Stimulated activated CD8-positive, alpha-beta memory T cell treated with anti-CD3 and anti-CD28 coated beads, Interleukin-15, amount 100 ng/mL, for 24 hours (primary cell): Measurements from ENCODE around the gene ABCC11.

ENCODE experiments used
- DNase-seq: peaks from one replicate; pipeline ENCODE4 v3.0.0-alpha.2; 2020; ENCODE audit warnings: low read depth

ABCC11 gene

DNA sequence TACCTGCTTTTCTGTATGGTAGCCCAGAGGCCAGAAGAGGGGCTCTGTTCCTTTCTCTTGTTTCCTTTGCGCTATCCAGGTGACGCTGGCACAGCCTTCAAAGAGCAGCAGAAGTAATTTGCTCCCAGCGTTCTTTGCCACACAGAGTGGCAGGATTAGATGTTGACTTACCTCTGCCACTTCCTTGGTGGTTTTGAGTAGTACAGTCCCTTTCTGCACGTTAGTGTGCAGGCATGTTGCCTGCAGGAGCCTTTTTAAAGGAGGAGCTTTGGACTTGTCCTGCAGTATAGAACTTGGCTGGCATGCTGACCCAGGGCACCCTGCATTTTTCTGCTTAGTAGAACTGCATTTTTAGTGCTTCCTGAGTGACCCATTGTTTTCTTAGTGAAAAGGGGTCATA is at the start of gene ABCC11:
TSS of gene ABCC11 (minus strand) at position 229 of the 400 bp plus-strand sequence. CDS start 15,618 bp downstream, outside the sequence.
- no peak for DNase-seq

- DNase-seq, result no peak
Measured at GRCh38 chr16:48295488-48296281, 48.3 kb upstream of the ABCC11 start.

DNA sequence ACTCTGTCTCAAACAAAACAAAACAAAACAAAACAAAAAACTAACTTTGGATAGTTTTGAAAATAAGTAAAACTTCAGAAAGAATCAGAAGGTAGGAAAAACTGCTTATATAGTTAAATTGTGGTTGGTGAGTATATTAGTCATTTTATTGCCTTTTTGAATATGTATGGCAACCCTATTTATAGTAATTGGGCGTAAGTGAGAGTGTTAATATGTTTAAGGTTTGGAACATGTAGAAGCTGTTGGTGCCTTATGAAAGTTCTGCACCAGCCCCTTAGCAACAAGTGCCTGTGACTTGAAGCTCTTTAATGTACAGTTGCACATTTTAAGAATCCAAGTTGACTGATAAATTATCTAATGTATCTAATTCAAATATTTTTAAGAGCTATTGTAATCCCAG is 47.4 kb upstream of the ABCC11 start:
- DNase-seq, result no peak

DNA sequence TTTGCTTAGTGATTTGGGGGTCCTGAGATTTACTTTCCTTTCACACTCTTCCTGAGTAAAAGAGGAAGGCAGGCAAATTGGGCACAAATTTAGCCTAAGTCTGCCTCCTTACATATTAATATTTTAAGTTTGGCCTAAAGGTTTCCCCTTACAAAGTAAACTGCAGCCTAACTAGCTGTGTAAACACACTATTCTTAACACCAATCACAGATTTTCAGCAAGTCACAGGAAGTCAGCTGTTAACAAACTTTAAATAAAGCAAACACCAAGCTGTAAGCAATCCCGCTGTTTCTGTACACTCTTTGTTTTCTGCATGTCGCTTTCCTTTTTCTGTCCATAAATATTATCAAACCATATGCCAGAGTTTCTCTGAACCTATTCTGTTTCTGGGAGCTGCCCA is 45.1 kb upstream of the ABCC11 start:
- DNase-seq, result no peak

- no peak for DNase-seq
Measured at GRCh38 chr16:48291754-48292153, 44.4 kb upstream of the ABCC11 start.

DNA sequence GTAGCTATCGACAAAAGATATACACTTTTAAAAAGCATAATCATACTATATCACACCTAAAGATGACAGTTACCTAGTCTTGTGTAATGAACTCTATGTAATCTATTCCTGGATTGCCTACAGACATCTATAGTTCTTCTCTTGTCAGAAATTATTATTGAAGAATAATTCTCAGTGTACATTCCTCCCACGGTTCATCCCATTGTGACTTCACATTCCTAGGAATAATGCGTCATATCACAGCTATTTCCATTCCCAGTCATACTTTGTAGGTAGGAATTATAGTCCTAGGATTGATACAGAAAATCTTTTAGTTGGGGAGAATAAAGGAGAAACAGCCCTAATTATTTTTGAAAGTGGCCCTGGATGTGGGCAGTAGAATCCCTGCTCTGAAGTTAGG is 44.0 kb upstream of the ABCC11 start:
- DNase-seq, result no peak

DNA sequence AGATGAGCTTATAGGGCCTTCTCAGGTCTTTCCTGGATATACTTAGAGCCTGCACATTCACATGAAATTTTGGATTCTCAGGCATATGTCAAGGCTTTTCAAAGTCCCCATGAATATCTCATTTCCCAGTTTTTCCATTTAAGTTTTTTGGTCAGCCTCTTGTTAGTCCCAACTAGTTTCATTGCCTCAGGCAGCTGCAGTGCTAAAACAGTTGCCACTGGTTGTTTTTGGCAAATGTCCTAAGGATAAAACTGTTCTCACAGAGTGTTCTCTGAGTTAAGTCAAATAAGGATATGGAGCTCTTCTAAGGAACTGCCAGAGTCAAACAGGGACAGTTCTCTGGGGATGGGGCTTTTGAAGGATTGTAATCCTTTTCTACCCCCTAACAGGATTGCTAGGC is 39.9 kb upstream of the ABCC11 start:
- no peak for DNase-seq

- no peak for DNase-seq
Measured at GRCh38 chr16:48284772-48285409, 37.6 kb upstream of the ABCC11 start.

- no peak for DNase-seq
Measured at GRCh38 chr16:48282636-48283263, 35.4 kb upstream of the ABCC11 start.

DNA sequence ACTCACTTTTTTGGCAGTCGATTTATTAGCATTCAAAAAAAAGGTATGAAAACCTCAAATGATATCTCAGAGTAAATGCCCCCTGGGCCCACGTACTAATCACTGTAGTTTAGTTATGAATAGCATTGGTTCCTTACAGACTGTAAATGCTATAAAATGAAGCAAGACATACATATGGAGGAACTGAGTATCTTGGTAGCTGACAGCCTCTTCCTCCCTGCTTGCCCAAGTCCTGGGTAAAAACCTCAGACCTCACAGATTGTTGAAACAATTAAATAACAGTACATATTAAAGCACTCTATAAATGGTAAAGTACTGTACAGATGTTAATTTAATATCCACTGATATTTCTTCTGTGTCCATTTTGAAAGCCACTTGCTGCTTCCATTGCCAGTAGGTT is 33.2 kb upstream of the ABCC11 start:
- no peak for DNase-seq

DNA sequence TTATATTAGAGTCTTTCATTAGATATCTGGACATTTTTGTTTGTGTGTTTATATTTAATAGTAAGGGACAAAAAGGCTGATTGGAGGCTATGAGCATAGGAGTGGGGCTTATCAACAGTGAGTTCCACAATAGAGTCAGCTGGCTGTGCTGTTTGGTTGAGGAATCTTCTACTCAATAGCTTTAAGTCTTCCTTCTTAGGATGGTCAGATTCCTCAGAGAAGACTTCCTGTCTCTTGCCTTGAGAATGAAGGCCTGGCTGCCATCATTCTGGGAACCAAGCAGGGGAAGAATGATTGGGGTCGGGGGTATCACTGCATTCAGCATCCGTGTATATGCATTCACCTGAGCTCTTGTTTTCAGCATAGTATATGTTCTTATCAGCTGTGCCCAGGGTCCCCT is 31.9 kb upstream of the ABCC11 start:
- no peak for DNase-seq

GRCh38 chr16:48277158-48277557 is 29.8 kb upstream of the ABCC11 start:
- DNase-seq, result no peak

GRCh38 chr16:48276102-48276501 is 28.8 kb upstream of the ABCC11 start:
- DNase-seq, result no peak

- no peak for DNase-seq
Measured at GRCh38 chr16:48274476-48274875, 27.1 kb upstream of the ABCC11 start.

- DNase-seq, result no peak
Measured at GRCh38 chr16:48272837-48273421, 25.6 kb upstream of the ABCC11 start.

DNA sequence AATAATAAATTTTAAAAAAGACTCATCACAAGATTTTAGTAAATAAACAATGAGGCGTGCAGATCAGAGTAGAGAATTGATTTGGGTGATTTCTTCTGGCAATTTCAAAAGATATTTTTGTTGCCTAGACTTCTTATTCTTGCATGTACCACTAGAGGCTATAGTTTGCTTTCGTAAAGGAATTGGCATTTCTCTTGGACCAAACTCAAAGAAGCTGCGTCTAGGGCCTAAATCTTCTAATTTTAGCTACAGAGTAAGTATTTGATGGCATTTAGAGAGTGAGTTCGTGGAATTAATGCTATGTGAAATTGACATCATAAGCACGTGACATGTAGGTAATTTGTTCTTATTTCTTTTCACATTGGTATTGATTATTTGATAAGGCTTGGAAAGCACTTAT is 24.4 kb upstream of the ABCC11 start:
- DNase-seq, result no peak

GRCh38 chr16:48269011-48269410 is 21.7 kb upstream of the ABCC11 start:
- DNase-seq, result no peak

- no peak for DNase-seq
Measured at GRCh38 chr16:48262631-48263030, 15.3 kb upstream of the ABCC11 start.

DNA sequence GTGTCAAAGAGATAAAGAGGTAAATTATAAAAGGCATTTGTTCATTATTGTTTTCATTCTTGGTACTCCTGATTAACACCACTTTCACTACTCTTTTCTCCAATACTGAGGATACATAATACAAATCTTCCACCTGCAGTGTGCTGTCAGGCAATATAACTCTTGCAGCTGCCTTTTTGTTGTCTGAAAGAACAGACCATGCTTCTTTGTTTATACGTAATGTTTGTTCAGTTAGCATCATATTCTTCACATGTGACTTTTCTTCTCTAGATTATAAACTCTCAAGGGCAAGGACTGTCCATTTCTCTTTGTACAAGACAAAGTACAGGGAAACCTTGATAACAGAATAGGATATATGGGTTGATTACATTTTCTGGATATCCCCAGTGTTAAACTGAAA is 14.2 kb upstream of the ABCC11 start:
- no peak for DNase-seq

DNA sequence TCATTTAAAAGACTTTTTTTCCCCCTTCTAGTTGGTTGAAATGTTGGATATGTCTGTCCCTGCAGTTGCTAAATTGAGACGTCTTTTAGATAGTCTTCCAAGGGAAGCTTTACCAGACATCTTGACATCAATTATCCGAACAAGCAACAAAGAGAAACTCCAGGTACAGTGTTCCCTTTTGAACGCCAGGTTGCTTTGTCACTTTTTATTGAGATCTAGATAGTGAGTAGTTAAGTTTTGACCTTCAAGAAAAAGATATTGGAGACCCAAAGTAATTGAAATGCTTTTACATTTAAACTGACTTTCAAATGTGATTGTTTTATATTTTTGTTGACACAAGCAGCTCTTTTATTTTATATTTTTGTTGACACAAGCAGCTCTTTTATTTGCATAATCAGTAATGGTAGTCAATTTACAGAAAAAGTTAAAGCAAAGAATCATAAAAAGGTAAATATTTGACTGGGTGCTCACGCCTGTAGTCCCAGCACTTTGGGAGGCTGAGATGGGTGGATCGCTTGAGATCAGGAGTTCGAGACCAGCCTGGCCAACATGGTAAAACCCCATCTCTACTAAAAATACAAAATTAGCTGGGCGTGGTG is 9.3 kb upstream of the ABCC11 start:
- DNase-seq, result no peak

DNA sequence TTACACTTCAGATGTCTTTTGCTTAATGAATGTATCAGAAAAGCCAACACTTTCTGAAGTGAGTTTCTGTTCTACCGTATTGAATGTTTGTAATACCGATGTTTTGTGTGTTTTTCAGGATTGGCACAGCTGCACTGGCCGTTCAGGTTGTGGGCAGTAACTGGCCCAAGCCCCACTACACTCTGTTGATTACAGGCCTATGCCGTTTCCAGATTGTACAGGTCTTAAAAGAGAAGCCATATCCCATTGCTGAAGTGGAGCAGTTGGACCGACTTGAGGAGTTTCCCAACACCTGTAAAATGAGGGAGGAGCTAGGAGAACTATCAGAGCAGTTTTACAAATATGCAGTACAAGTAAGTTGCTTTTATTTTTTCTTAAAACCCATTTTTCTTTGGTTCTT is 4.7 kb upstream of the ABCC11 start:
- DNase-seq, result no peak

DNA sequence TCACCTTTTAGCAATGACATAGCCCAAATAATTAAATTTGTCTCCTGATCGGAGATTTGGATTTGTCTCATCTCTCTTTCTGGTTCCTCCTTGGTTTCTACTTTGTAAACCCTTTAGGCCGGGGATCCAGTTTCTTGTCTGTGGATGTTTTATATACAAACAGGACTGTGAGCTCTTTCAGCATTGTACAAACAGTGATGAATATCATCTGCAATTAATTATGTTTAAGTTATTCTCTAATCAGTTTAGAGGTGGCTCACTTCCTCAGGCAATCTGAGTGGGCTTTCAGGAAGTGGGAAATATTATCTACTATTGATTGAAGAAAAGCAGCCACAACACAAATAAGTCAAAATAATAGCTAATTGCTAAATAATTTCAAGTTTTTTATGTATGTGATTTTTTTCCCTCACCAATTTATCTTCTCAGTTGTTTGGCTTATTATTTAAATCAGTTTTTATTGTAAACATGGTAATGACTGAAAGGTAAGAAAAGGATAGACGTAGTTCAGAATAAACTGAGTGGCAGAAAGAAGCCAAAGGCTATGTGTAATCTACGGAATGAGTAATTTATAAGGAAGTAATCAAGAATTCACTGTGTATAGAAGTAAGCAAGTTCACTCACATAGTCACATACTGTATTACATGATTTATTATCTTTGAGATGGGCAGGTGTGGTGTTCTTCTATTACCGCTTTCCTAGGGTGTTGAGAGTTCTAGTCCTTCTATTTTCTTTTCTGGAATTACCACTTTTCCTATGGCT is 3.4 kb upstream of the ABCC11 start:
- no peak for DNase-seq
